NCI-H526 (cell line): ENCODE results near the gene CD33.
"Not testable (repeated sequence)": the region's sequence is repeated elsewhere in the genome, so short reads cannot be mapped to it uniquely, and the experiment has no call there.

Experiments used
- DNase-seq, 2 experiments: peaks; one replicate each; lab custom pipeline; 2025; lab: John Stamatoyannopoulos, UW

CD33 gene

DNA sequence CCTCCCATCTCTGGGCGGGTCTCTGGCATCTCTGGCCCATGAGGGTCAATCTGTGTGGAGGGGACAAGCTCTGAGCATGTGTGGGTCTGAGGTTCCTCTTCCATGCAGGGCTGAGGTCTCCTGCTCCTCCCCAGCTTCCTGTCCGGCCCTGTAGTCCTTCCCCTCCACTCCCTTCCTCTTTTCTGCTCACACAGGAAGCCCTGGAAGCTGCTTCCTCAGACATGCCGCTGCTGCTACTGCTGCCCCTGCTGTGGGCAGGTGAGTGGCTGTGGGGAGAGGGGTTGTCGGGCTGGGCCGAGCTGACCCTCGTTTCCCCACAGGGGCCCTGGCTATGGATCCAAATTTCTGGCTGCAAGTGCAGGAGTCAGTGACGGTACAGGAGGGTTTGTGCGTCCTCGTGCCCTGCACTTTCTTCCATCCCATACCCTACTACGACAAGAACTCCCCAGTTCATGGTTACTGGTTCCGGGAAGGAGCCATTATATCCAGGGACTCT lies at the start of gene CD33:
CD33 (plus strand) TSS at position 183 of the 496 bp plus-strand sequence; CDS start at position 222, 39 bp downstream.
- not testable (repeated sequence) for DNase-seq

DNA sequence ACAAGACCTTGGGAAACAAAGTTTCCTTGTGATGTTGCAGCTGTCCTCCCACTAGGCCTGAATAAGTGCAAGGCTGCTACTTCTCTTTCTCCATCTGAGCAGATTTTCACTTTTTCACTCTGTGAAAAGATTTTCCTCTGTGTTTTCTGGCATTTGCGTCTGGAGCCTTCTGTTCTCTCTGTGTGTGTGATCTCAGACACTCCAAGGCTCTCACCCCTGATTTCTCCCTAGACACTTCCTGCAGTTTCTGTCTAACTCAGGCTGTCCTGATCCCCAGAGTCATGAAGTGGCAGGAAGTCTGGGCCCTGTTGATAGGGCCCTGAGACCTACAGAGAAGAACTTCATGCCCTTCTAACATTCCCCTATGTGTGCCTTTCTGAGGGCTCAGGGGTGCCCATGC lies 45.6 kb upstream of the CD33 start:
- DNase-seq, result no peak

DNA sequence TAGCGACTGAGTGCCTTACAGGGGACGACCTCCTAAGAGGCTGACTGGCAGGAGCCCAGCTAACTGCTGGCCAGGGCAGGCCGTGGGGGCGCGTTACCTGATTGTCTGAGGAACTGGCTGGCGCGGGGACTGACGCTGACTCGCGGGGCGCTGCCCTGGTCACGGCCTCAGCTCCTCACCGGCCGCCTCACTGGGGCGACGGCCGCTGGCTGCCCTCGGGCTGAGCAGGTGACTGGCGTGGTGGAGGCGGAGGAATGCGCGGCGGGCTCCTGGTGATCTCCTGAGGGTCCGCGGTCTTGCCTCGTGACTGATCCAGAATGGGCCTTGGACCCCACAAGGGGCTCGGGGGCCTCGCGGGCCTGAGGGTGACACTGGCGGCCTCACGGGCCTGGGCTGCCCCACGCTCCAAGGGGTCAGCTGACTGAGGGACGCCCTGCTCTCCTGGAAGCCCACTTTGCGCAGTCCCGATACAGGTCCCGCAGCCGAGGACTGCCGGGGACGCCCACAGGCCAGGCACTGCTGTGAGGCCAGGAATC lies 43.4 kb upstream of the CD33 start:
- DNase-seq, result no peak

DNA sequence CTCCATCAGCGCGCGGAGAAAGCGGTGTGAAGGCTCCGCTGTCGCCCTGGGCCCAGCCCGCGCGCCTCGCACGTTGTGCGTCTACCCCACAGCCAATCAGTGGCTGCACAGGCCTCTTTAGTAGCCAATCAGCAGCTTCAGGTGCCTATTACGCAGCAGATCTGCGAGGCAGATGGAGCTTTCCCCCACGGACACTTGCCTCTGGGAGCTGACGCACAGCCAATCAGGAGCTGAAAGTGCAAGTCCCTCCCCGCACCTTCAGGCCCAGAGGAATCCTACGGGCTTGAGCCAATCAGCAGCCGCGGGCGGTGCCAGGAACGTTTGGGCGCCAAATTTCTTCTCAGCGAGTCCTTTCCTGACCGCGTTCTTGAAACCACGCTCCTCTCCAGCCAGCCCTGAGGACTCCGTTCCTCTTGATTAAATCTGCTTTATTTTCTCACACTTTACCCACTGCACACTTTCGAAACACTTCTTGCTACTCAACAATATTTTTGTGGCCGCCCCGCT lies 42.9 kb upstream of the CD33 start:
- DNase-seq, result peak in 1 of 2 experiments; percentile 12

DNA sequence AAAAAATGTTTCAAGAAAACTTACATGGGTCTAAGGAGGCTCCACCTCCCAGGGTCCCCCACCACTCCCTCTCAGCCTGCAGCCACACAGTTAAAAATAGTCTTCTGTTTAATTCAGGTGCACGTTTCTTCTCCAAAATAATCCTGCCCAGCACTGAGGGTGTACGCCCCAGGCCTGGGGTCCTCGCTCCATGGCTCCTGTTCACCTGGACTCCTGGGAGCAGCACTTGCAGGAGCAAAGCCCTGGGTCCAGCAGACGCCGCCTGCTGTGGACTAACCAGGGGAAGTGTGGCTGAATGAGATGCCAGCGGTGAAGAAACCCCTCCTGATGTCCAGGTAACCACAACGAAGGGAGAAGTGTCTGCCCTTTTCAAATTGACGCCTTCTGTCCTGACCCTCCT lies 41.3 kb upstream of the CD33 start:
- no peak for DNase-seq

DNA sequence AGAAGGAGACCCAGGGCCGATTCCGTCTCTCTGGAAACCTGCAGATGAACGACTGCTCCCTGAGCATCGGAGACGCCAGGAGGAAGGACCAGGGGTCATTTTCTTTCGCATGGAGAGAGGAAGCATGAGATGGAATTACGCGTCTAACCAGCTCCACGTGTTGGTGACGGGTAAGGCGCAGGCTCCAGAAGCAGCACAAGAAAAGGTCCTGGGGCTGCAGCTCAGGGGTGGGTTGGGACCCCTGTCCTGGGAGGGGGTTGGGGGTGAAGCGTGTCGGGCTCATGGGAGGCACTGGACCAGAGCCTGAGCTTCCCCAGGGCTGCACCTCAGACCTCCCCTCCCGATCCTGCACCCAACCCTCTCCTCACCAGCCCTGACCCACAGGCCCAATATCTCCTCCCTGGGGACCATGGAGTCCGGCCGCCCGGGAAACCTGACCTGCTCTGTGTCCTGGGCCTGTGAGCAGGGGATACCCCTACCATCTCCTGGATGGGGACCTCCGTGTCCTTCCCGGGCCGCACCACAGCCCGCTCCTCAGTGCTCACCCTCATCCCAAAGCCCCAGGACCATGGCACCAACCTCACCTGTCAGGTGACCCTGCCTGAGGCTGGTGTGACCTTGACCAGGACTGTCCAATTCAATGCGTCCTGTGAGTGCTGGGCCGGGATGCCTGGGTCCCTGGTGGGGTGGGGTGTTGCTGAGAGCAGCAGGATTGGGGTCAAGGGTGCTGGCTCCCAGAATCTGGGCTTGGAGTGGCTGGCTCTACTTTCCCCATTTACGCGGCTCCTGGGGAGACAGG lies 39.6 kb upstream of the CD33 start:
- DNase-seq, result no peak

DNA sequence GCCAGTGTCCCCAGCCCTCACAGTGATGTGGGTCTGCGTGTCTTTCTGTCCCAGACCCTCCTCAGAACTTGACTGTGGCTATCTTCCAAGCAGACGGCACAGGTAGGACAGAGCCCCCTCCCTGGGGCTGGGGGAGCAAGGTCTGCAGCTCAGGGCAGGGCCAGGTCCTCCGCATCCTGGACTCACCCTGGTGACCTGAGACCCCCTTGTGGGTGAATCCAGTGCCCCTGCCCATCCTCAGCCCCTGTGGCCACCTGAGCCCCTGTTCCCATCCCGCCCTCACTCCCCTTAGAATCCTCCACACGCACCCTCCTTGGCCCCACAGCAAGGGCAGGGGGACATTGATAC lies 39.0 kb upstream of the CD33 start:
- no peak for DNase-seq

DNA sequence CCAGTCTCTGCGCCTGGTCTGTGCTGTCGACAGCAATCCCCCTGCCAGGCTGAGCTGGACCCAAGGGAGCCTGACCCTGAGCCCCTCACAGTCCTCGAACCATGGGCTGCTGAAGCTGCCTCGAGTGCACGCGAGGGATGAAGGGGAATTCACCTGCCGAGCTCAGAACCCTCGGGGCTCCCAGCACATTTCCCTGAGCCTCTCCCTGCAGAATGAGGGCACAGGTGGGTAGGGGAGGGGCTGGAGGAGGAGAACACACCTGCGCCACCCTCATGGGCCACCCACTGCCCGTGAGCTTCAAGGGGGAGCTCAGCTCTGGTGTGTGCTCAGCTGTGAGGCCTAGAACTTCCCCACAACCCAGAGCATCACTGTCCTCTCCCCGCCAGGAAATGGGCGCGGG lies 38.6 kb upstream of the CD33 start:
- no peak for DNase-seq

DNA sequence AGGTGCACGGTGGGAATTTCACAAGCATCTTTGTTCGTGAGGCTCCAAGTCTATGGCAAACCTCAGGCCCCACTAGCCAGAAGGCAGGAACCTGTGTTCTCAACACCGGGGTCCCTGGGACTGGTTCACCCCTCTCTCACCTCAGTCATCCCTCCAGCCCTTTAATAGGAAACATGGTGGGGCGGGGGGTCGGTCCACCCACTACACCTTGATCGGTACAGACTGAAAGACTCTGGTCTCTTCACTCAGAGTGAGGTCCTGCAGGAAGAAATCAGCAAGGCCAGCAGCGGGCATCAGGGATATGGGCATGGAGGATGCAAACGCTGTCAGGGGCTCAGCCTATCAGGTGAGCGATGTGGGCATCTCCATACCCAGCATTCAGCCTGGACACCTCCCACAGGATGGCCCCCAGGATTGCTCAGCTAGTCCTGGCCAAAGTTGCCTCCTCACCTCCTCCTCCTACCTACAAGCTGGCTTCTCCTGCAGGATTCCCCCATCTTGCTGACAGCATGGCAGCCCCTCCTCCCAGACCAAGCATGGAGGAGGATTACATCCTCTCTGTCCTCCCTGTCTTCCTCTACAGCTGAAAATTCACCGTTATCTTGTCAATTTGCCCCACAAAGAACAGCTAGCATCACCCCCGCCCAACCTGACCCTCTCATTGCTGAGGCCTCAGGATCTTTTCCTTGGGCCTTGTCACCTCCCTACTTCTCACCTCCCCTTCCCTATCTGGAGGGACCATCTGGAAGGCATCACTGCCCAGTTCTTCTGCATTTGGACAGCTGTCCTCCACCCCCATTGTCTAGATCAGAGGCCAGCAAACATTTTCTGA lies 37.3 kb upstream of the CD33 start:
- DNase-seq, result no peak

DNA sequence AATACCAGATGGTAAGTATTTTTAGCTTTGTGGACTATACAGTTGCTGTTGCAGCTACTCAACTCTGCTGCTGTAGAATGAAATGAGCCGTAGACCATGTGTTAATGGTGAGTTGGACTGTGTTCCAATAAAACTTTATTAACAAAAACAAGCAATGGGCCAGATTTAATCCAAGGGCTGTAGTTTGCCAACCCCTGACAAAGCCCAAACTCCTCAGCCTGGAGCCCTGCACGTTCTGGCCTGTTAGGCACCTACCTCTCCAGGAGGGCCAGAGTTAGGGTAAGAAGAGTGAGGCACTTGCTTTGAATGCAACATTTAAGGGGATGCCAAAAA lies 36.7 kb upstream of the CD33 start:
- no peak for DNase-seq

DNA sequence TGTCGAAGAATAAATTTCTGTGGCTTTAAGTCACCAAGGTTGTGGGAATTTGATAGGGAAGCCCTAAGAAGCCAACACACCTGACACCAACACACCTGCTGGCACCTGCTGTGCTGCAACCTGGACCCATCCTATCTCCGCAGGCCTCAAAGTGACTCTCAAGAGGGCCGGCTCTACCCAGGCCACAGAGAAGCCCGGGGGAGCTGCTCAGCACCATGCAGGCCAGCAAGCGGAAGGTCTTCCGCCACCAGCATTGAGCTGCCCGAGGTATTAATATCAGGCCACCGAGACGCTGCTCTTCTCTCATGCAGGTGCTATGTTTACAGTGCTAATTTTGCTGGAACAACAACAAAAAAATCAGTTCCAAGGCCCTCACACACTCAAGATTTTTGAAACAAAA lies 32.2 kb upstream of the CD33 start:
- no peak for DNase-seq

DNA sequence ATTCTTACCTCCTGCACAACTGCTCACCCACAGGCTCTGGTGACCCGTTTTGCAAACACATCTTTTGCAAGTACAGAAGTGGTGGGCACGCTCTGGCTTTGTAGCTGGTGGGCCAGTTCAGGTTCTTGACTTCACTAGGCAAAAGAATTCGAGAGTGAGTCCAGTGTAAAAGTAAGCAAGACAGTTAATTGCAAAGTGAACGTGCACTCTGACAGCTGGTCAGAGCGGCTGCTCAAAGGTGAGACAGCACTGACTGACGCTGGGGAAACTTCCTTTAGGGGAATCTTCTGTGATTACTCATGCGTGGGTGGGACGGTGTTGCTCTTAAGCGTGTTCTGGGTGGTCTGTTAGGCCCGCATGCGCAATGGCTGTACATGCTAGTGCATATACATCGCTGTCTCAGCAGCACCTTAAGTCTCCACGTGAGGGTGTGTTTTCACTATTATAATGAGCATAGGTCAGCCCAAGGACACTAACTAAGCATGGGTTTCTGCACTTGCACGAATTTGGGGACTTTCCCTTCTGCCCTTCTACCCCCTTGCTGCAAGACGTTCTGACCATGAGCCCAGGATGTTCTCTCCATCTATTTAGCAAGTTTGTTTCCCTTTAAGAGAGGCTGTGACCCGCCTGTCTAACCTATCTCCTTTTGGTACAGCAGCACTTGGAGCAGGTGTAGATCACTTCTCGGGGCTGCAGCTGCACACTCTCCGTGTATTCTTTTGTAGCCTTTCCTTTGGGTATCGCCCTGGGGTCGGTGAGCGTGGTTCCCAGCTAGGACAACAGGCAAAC lies 30.2 kb upstream of the CD33 start:
- no peak for DNase-seq

DNA sequence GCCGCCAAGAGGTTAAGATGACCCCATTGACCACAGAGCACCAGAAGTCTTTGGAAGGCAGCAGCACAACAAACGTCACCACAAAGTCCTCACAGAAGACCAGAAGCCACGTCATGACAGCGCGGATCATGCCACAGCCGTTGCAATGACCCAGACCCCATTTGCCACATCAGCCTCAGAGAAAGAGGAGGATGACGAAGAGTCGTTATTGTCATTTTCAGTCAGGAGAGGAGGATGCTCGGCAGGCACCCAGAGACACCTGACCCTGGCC lies 29.6 kb upstream of the CD33 start:
- no peak for DNase-seq

DNA sequence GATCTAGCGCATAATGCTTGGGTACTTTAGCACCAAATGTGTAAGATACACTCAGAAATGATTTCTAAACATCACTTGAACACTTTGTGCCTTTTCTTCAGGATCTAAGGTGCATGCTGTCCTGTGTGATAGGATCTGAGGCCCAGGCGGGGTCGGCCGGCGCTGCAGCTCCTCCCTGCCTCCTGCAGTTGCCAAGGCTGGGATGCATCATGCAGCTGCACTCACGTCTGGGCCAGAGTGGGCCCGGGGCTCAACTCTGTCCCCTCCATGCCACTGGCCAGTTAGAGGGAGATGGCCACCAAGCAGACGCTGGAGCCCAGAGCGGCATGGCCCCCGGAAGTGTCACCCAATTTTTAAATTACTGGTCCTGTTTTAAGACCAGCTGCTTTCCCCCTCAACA lies 29.3 kb upstream of the CD33 start:
- DNase-seq, result no peak

DNA sequence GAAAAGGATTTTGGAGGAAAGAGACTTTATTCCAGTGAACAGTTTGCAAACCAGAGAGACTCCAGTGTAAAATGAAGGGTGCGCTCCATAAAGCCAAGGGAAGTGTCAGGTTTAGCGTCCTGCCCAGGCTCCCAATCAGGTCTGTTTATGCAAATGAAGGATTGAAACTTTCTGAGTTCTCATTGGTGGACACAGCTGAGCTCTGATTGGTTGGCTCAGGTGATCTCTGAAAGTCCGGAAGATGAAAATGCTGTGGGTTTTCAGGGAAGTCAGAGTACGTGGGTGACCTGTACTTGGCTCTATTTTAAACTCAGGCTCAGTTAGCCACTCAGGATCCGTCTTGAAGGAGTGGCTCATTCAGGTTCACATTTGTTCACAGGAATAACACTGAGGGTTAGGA lies 28.7 kb upstream of the CD33 start:
- no peak for DNase-seq

DNA sequence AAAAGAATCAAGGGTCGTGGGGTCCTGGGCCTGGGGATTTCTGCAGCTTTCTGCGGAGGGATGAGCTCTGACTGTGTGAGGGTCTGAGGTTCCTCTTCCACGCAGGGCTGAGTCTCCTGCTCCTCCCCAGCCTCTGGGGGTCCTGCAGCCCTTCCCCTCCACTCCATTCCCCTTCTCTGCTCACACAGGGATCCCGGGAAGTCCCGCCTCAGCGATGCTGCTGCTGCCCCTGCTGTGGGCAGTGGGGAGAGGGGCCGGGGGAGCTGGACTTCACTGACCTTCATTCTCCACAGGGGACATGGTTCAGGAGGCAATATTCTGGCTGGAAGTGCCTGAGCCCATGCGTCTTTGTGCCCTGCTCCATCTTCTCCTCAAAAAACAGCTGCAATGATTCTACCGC lies 26.2 kb upstream of the CD33 start:
- no peak for DNase-seq

DNA sequence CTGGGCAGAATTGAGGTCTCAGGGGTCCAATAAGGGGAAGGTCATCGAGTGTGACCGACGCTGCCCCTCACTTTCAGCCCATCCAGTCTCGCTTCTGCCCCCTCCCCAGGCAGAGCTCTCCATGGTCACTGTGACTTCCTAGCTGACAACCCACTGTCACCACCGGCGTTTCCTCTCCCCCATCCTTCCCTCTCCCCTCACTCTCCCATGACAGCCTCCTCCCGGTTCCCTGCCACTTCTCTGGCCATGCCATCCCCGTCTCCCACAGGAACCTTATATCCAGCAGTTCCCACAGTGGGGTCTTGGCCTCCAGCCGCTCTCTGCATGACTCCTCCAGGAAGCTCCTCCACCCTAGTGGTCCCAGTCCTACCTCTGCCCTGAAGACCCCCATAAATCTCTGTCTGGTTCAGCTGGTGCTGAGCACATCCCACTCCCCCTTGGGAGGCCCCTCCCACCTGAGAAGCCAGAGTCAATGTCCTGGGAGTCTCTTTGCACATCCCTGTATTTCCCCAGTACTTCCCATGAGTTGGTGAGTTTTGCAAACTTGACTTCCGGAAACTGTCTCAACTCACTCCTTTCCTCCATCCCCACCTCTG lies 24.7 kb upstream of the CD33 start:
- no peak for DNase-seq

DNA sequence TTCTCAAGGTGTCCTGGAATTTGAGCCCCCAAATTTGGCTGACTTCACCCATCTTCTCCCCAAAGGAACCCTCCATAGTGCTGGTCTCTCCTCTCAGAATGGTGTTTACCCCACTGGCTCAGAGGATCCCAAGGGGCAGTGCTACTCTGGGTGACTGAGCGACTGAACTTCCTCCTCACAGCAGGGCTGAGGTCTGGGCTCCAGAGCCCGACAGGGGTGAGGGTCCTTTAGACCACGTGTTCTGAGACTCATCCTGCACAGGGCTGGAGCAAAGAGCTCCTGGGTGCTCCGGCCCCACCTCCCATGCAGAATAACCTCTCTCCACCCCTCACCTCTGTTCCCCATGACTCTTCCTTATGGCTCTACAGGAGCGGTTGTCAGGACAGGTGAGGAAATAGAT lies 23.2 kb upstream of the CD33 start:
- DNase-seq, result no peak

DNA sequence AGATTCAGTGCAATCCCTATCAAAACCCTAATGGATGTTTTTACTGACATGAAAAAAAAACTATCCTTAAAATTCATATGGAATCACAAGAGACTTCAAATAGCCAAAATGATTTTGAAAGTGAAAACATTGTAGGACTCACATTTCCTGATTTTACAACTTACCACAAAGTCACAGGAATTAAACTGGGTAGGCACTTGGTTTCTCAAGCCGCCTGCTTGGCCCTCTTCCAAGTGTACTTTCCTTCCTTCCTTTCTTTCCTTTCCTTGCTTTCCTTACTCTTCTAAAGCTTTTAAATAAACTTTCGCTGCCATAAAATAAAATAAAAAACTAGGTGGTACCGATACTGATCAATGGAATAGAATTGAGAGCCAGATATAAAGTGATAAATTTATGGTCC lies 21.0 kb upstream of the CD33 start:
- DNase-seq, result no peak

DNA sequence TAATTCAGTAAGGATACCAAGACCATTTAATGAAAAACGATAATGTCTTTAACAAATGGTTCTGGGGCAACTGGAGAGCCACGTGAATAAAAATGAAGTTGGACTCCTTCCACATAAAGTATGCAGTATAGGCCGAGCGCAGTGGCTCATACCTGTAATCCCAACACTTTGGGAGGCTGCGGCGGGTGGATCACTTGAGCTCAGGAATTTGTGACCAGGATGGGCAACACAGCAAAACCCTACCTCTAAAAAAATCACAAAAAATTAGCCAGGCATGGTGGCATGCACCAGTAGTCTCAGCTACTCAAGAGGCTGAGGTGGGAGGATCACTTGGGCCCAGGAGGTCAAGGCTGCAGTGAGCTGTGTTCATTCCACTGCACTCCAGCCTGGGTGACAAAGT lies 20.6 kb upstream of the CD33 start:
- DNase-seq, result no peak

DNA sequence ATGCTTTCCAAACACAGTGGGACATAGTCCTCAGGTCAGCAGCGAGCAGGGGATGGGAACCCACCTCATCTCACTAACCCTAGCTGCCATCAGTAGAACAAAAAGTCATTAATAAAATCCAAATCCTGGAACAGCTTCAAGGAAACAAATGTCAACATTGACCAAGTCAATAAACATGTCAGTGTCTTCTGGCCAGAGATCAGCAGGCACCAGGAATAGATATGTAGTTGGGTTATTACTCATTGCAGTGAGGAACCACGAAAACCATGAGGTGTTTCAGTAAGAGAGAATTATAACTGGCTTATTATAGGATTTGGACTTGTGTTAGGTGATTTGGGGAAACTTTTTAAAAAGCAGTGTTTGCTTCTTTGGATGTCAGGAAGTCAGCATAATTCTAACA lies 17.1 kb upstream of the CD33 start:
- no peak for DNase-seq

DNA sequence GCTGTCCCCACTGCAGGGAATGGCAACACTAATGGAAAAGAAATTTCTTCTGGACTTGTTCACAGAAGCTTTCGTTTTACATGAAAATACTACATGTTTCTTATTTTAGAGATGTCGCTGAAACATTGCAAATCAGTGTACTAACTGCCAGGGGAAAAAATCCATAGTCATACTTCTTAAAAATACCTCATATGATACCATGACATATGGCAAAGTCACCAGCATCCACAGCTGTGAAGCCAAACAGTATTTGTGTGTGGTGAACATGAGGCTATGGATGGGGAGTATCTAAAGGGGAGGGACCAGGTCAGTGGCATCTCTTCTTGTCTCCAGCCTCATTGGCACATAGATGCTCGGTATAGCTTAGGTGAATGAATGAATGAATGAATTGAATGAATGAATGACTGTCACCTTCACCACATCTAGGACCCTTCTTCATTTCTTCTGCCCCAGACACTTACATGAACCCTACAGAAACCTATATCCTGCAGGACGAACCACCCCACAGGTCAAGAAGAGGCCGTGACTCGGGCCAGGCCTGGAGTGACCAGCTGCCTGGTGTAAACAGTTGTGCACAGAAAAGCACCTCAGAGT lies 14.6 kb upstream of the CD33 start:
- no peak for DNase-seq
